HG03159 (cell line): ENCODE measurements around the gene ADAMTS20.

Source experiments
- ATAC-seq: cut with Tn5 transposase; IDR thresholded peaks from one replicate; pipeline ENCODE4 v1.9.1; 2021; ENCODE audit warnings: mild to moderate bottlenecking, moderate library complexity; ENCODE audit not compliant: unreplicated experiment

ADAMTS20 gene

GRCh38 chr12:43318021-43318420 lies 234.0 kb downstream of the ADAMTS20 start:
- ATAC-seq = no peak

GRCh38 chr12:43317156-43317555 lies 234.8 kb downstream of the ADAMTS20 start:
- no peak for ATAC-seq

- ATAC-seq = no peak
Measured at GRCh38 chr12:43316520-43316919, 235.5 kb downstream of the ADAMTS20 start.

GRCh38 chr12:43315961-43316360 lies 236.0 kb downstream of the ADAMTS20 start:
- ATAC-seq = no peak

GRCh38 chr12:43312991-43313505 lies 239.0 kb downstream of the ADAMTS20 start:
- ATAC-seq = no peak

- no peak for ATAC-seq
Measured at GRCh38 chr12:43310596-43310995, 241.4 kb downstream of the ADAMTS20 start.

- no peak for ATAC-seq
Measured at GRCh38 chr12:43309959-43310358, 242.0 kb downstream of the ADAMTS20 start.

- ATAC-seq = no peak
Measured at GRCh38 chr12:43308776-43309175, 243.2 kb downstream of the ADAMTS20 start.

GRCh38 chr12:43307126-43307525 lies 244.9 kb downstream of the ADAMTS20 start:
- ATAC-seq = no peak

- ATAC-seq = no peak
Measured at GRCh38 chr12:43306066-43306465, 245.9 kb downstream of the ADAMTS20 start.

- ATAC-seq = no peak
Measured at GRCh38 chr12:43305065-43305464, 246.9 kb downstream of the ADAMTS20 start.
